GM23248 (cell line): ENCODE results near the gene ULBP1. TPM values are rescaled to one million over a fixed set of nuclear protein-coding genes. Genes with fewer than 3 reads are reported as not detected.
"Not testable (repeated sequence)": the region's sequence is repeated elsewhere in the genome, so short reads cannot be mapped to it uniquely, and the experiment has no call there.

Source experiments
- DNase-seq: peaks from one replicate; pipeline ENCODE4 v3.0.0-alpha.2; 2015
- H2AFZ ChIP-seq: fragments of 200-600 bp; sonication (generic); 2 replicates; pipeline ENCODE4 v1.6.1; 2016; ENCODE audit warnings: antibody characterized with exemption
- H3F3A ChIP-seq: fragments of 200-600 bp; sonication (generic); 2 replicates; pipeline ENCODE4 v1.6.1; 2016; ENCODE audit warnings: mild to moderate bottlenecking, antibody characterized with exemption, mixed run types; ENCODE audit not compliant: insufficient read depth
- H3K27ac ChIP-seq: fragments of 200-600 bp; sonication (generic); 2 replicates; pipeline ENCODE4 v1.5.1; 2016; ENCODE audit warnings: mild to moderate bottlenecking
- H3K27me3 ChIP-seq: fragments of 200-600 bp; sonication (generic); replicated peaks from 2 replicates; pipeline ENCODE4 v1.6.1; 2016; ENCODE audit warnings: mild to moderate bottlenecking; ENCODE audit not compliant: insufficient read depth
- H3K36me3 ChIP-seq: fragments of 200-600 bp; sonication (generic); 2 replicates; pipeline ENCODE4 v1.6.1; 2016; ENCODE audit warnings: low read depth, mild to moderate bottlenecking
- H3K4me1 ChIP-seq: fragments of 200-600 bp; sonication (generic); 2 replicates; pipeline ENCODE4 v1.6.1; 2016; ENCODE audit warnings: mild to moderate bottlenecking; ENCODE audit not compliant: insufficient read depth
- H3K4me2 ChIP-seq: fragments of 200-600 bp; sonication (generic); one replicate; pipeline ENCODE4 v1.6.1; 2016; ENCODE audit warnings: mild to moderate bottlenecking; ENCODE audit not compliant: unreplicated experiment
- H3K4me3 ChIP-seq: fragments of 200-600 bp; sonication (generic); 2 replicates; pipeline ENCODE4 v1.5.1; 2016; ENCODE audit warnings: mild to moderate bottlenecking
- H3K79me2 ChIP-seq: fragments of 200-600 bp; sonication (generic); 2 replicates; pipeline ENCODE4 v1.6.1; 2016; ENCODE audit warnings: mild to moderate bottlenecking; ENCODE audit not compliant: insufficient read depth
- H3K9ac ChIP-seq: fragments of 200-600 bp; sonication (generic); 2 replicates; pipeline ENCODE4 v1.6.1; 2016; ENCODE audit warnings: mild to moderate bottlenecking
- H3K9me2 ChIP-seq: fragments of 200-600 bp; sonication (generic); 2 replicates; pipeline ENCODE4 v1.6.1; 2016; ENCODE audit warnings: mixed run types, mild to moderate bottlenecking, moderate library complexity; ENCODE audit not compliant: insufficient read depth
- H3K9me3 ChIP-seq: fragments of 200-600 bp; sonication (generic); one replicate; pipeline ENCODE4 v1.6.1; 2017; ENCODE audit warnings: low read depth
- H4K20me1 ChIP-seq: fragments of 200-600 bp; sonication (generic); 2 replicates; pipeline ENCODE4 v1.6.0; 2016; ENCODE audit not compliant: insufficient read depth
- EZH2 ChIP-seq: fragments of 200-600 bp; sonication (generic); IDR thresholded peaks from 2 replicates; pipeline ENCODE4 v1.6.1; 2018; ENCODE audit warnings: antibody characterized with exemption, mild to moderate bottlenecking; ENCODE audit not compliant: insufficient read depth, poor library complexity, severe bottlenecking
- EZH2phosphoT487 ChIP-seq: fragments of 200-600 bp; sonication (generic); IDR thresholded peaks from 2 replicates; pipeline ENCODE4 v1.6.1; 2018; ENCODE audit warnings: antibody characterized with exemption, moderate library complexity, mild to moderate bottlenecking, low read depth; ENCODE audit not compliant: insufficient read depth
- WGBS, 2 experiments: methylation state at CpG; one replicate each; pipeline ENCODE4 v1.1.6; 2015 to 2017; ENCODE audit warnings: low lambda C conversion rate in 2 of 2, low coverage in 1 of 2; ENCODE audit errors: missing lambda C conversion rate in 2 of 2; 5-methylcytosine and 5-hydroxymethylcytosine counted together
- in situ Hi-C: fragments of 300-500 bp; cut with MboI; formaldehyde crosslinking; loops from 2 replicates; pipeline ENCODE4 v1.15.0; 2020
- polyA plus RNA-seq: library from polyadenylated mRNA; unstranded; fragments of >200 nt; fragmentation: Nextera tagmentation; extraction: Ambion mirVana; gene quantifications from 2 replicates; pipeline ENCODE4 v1.2.1, GENCODE V29; 2016
- total RNA-seq: library from RNA; depleted of rRNA; stranded (reverse); fragments of >200 nt; shearing (Covaris generic); gene quantifications from 2 replicates; pipeline ENCODE4 v1.2.3, GENCODE V29; 2014

ULBP1 gene
- total and polyA plus RNA-seq, 2 experiments from 2014 or later = 6.1 to 9.1 TPM

GRCh38 chr6:149942461-149942829 lies 21.3 kb upstream of the ULBP1 start:
- WGBS, 2 experiments = 49 to 58% methylated on average over 8 to 13 of the region's 13 CpGs
- Histone ChIP-seq H3K27me3 (no peaks in the 10 kb centered on the region), H4K20me1 (no peaks in the 10 kb centered on the region), H3K36me3 (no peaks in the 10 kb centered on the region), H3K4me1 (0 out of 2 replicates have a peak, but pooled peaks cover 5% of the 10 kb centered on the region), H2AFZ (peak overlapping the region; percentile 92), H3K4me2 (peak overlapping the region; percentile 78), H3K79me2 (no peaks in the 10 kb centered on the region), H3K9ac (peak overlapping the region; percentile 87), H3K9me3 (no peaks in the 10 kb centered on the region), H3F3A (peaks cover 3% of the 10 kb centered on the region; the same call in 1 of the 2 replicates), H3K9me2 (no peaks in the 10 kb centered on the region), H3K4me3 (peak overlapping the region; percentile 87), H3K27ac (peak overlapping the region; percentile 78; the same call in 1 of the 2 replicates)
- TF ChIP-seq EZH2 = no peak
- TF ChIP-seq EZH2phosphoT487 = no peak
- in situ Hi-C loops = no loop called here
- DNase-seq = peak; percentile 41

GRCh38 chr6:149943321-149943720 lies 20.4 kb upstream of the ULBP1 start:
- H3K27me3 ChIP-seq, H2AFZ ChIP-seq, H3K27ac ChIP-seq, H3F3A ChIP-seq, H4K20me1 ChIP-seq, H3K4me1 ChIP-seq, DNase-seq, in situ Hi-C loops, H3K9me2 ChIP-seq, H3K4me3 ChIP-seq, H3K36me3 ChIP-seq, H3K4me2 ChIP-seq, H3K79me2 ChIP-seq, H3K9ac ChIP-seq, H3K9me3 ChIP-seq: not testable (repeated sequence)
- WGBS, 2 experiments = 85 to 88% methylated on average over 5 of the region's 5 CpGs

GRCh38 chr6:149945276-149945675 lies 18.5 kb upstream of the ULBP1 start:
- H3K27me3 ChIP-seq, H3K9ac ChIP-seq, H3F3A ChIP-seq, H3K4me2 ChIP-seq, DNase-seq, H3K4me1 ChIP-seq, H3K4me3 ChIP-seq, H3K79me2 ChIP-seq, H4K20me1 ChIP-seq, H3K27ac ChIP-seq, H3K9me2 ChIP-seq, H3K36me3 ChIP-seq, in situ Hi-C loops, H3K9me3 ChIP-seq, H2AFZ ChIP-seq: not testable (repeated sequence)
- WGBS, 2 experiments = 89 to 92% methylated on average over 3 of the region's 6 CpGs

GRCh38 chr6:149946631-149947030 lies 17.1 kb upstream of the ULBP1 start:
- H3K79me2 ChIP-seq, H2AFZ ChIP-seq, H3K4me2 ChIP-seq, H3K4me3 ChIP-seq, H4K20me1 ChIP-seq, H3K9me2 ChIP-seq, H3K27ac ChIP-seq, H3F3A ChIP-seq, H3K9me3 ChIP-seq, in situ Hi-C loops, DNase-seq, H3K9ac ChIP-seq, H3K4me1 ChIP-seq, H3K27me3 ChIP-seq, H3K36me3 ChIP-seq: not testable (repeated sequence)
- WGBS, 2 experiments = 65 to 72% methylated on average over 7 of the region's 7 CpGs

GRCh38 chr6:149947533-149947932 lies 16.2 kb upstream of the ULBP1 start:
- H3K27ac ChIP-seq, H4K20me1 ChIP-seq, H3K4me3 ChIP-seq, H3K9me2 ChIP-seq, H3K36me3 ChIP-seq, DNase-seq, H2AFZ ChIP-seq, H3K79me2 ChIP-seq, H3K4me1 ChIP-seq, H3K9me3 ChIP-seq, H3K9ac ChIP-seq, H3K4me2 ChIP-seq, H3F3A ChIP-seq, H3K27me3 ChIP-seq, in situ Hi-C loops: not testable (repeated sequence)
- 83% methylated on average over 1 of the region's 1 CpG; no CpG with 5 or more reads in 1 of the 2 experiments for WGBS, 2 experiments
